PFSK-1 (cell line): ENCODE data around the gene HNRNPLL.

ENCODE experiments used
- FOXP2 ChIP-seq: optimal IDR thresholded peaks from 2 replicates; pipeline ENCODE3; 2011; ENCODE audit warnings: borderline replicate concordance, control low read depth, inconsistent platforms; ENCODE audit not compliant: insufficient read depth; ENCODE audit errors: extremely low read length, extremely low read depth
- POLR2AphosphoS5 ChIP-seq: IDR thresholded peaks from 2 replicates; pipeline ENCODE4 v1.6.1; 2012; ENCODE audit warnings: low read depth, mild to moderate bottlenecking, control low read depth, low read length, moderate library complexity
- SIN3A ChIP-seq: IDR thresholded peaks from 2 replicates; pipeline ENCODE4 v1.6.1; 2012; ENCODE audit warnings: mild to moderate bottlenecking, low read length, moderate library complexity, borderline replicate concordance; ENCODE audit not compliant: insufficient read depth
- TAF1 ChIP-seq: IDR thresholded peaks from 2 replicates; pipeline ENCODE4 v1.6.1; 2012; ENCODE audit warnings: low read length, control low read depth, borderline replicate concordance; ENCODE audit not compliant: insufficient read depth
- TF ChIP-seq, protein P1 (sequence below), 2 experiments: IDR thresholded peaks; 2 replicates each; pipeline versions ENCODE4 v1.6.1 to v1.8.0; 2011 to 2012; ENCODE audit warnings: low read depth in 2 of 2, low read length in 2 of 2, control low read depth in 1 of 2, inconsistent platforms in 1 of 2, mild to moderate bottlenecking in 1 of 2, moderate library complexity in 1 of 2; ENCODE audit not compliant: insufficient read depth in 1 of 2

The HNRNPLL gene

DNA sequence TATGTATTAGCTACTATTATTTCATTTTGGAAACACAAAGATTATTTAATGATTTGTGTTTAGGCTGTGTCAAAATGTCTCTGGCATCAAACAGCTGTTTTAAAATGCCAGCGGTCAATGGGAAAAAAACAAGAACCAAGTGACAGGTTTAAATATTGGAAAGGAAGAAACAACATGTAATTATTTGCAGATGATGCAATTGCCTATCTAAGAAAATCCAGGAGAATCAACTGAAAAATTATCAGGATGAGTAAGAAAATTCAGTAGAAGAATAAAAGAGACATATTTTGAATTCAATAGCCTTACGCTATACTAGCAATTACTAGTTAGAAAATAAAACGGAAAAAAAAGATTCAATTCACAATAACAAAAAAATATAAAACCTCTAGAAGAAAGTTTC, 51.6 kb downstream of the HNRNPLL start:
- TF ChIP-seq, protein P1, sequence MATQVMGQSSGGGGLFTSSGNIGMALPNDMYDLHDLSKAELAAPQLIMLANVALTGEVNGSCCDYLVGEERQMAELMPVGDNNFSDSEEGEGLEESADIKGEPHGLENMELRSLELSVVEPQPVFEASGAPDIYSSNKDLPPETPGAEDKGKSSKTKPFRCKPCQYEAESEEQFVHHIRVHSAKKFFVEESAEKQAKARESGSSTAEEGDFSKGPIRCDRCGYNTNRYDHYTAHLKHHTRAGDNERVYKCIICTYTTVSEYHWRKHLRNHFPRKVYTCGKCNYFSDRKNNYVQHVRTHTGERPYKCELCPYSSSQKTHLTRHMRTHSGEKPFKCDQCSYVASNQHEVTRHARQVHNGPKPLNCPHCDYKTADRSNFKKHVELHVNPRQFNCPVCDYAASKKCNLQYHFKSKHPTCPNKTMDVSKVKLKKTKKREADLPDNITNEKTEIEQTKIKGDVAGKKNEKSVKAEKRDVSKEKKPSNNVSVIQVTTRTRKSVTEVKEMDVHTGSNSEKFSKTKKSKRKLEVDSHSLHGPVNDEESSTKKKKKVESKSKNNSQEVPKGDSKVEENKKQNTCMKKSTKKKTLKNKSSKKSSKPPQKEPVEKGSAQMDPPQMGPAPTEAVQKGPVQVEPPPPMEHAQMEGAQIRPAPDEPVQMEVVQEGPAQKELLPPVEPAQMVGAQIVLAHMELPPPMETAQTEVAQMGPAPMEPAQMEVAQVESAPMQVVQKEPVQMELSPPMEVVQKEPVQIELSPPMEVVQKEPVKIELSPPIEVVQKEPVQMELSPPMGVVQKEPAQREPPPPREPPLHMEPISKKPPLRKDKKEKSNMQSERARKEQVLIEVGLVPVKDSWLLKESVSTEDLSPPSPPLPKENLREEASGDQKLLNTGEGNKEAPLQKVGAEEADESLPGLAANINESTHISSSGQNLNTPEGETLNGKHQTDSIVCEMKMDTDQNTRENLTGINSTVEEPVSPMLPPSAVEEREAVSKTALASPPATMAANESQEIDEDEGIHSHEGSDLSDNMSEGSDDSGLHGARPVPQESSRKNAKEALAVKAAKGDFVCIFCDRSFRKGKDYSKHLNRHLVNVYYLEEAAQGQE (IDR thresholded peaks at IDR 0.05; ENCODE audit: insufficient read depth in 1 of 2, low read depth in 2 of 2, low read length in 2 of 2) = no peak
- TF ChIP-seq POLR2AphosphoS5 (no peak), SIN3A (no peak), FOXP2 (no peak), TAF1 (no peak)

DNA sequence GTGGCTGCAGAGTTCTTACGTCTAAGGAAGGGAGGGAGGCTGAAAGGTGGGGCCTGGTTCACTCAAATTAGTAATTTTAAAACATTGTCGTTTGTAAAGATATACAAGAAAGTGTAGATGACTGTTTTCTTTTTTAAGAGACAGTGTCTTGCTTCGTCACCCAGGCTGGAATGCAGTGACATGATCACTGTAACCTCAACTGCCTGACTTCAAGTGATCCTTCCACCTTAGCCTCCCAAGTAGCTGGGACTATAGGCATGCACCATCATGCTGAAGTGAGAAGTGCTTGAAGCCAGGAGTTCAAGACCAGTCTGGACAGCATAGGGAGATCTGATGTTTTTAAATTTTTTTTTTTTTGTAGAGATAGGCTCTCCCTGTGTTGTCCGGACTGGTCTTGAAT, 52.9 kb downstream of the HNRNPLL start:
- TF ChIP-seq SIN3A (no peak), TAF1 (no peak), FOXP2 (no peak), POLR2AphosphoS5 (no peak)
- TF ChIP-seq, protein P1 (IDR thresholded peaks at IDR 0.05; ENCODE audit: insufficient read depth in 1 of 2, low read depth in 2 of 2, low read length in 2 of 2) = no peak

DNA sequence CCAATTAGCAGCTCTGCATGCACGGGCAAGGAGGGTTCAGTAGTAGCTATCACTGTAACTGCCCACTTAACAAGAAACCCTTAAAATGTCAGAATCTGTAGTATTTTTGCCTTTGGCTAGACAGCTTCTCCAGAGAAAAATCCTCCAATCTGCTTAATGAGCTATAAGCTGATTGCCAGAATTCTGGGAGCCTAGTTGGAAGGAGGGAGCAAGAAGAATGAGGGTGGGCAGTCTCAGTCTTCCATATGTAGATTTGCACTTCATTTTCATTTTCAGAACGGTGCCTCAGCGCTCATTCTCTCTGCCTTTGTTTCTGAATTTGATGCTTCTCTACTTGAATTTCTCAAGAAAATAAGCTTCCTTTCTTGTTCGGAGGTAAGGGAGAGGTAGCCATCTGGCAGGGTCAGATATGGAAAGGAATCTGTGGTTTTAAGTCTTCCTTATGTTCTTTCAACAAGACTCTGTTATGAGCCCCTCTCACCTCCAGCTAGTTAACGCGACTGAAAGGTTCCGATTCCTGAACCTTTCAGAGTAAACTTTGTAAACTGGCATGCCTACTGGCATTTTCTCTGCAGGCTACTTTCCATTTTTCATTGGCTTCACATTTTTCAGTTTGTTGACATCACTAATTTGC, 53.5 kb downstream of the HNRNPLL start:
- no peak for TF ChIP-seq POLR2AphosphoS5
- no peak for TF ChIP-seq SIN3A
- TF ChIP-seq, protein P1 (IDR thresholded peaks at IDR 0.05; ENCODE audit: insufficient read depth in 1 of 2, low read depth in 2 of 2, low read length in 2 of 2) = no peak
- no peak for TF ChIP-seq FOXP2
- no peak for TF ChIP-seq TAF1

DNA sequence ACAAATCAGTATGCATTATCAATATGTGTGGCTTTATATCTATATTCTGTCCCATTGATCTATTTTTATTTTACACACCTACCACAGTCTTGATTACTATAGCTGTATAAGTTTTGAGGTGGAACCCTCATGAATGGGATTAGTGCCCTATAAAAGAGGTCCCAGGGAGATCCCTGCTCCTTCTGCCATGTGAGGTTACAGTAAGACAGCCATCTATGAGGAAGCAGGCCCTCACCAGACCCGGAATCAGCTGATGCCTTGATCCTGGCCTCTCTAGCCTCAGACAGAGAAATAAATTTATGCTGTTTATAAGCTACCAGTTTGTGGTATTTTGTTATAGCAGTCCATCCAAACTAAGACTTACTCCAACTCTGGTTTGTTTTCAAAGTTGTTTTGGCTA, 54.9 kb downstream of the HNRNPLL start:
- TF ChIP-seq, protein P1 (IDR thresholded peaks at IDR 0.05; ENCODE audit: insufficient read depth in 1 of 2, low read depth in 2 of 2, low read length in 2 of 2) = no peak
- TF ChIP-seq POLR2AphosphoS5 (no peak), FOXP2 (no peak), TAF1 (no peak), SIN3A (no peak)

DNA sequence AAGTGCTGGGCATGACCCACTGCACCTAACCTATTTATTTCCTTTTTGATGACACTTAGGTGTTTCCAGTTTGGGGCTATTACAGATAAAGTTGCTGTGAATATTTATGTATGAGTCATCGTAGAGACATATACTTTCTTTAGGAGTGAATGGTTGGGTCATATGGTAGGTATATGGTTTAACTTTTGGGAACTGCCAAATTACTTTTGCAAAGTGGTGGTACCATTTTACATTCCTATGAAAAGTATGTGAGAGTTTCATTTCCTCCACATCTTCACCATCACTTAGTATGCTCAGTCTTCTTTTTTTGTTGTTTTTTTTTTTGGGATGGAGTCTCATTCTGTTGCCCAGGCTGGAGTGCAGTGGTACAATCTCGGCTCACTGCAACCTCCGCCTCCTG, 56.1 kb downstream of the HNRNPLL start:
- TF ChIP-seq POLR2AphosphoS5 = no peak
- TF ChIP-seq FOXP2 = no peak
- no peak for TF ChIP-seq TAF1

DNA sequence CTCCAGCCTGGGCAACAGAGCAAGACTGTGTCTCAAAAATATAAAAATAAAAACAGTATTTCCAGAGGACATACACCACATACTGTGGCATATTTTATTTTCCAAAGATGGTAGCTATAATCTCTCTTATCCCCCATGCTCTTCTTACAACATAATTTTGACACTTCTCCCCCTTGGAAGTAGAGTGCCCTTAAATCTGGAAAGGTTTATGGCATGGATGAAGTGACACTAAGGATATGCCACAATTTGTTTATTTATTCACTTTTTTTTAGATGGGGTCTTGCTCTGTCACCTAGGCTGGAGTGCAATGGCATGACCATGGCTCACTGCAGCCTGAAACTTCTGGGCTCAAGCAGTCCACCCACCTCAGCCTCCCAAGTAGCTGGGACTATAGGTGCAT, 56.7 kb downstream of the HNRNPLL start:
- TF ChIP-seq, protein P1 (IDR thresholded peaks at IDR 0.05; ENCODE audit: insufficient read depth in 1 of 2, low read depth in 2 of 2, low read length in 2 of 2) = no peak
- TF ChIP-seq TAF1 = no peak
- TF ChIP-seq FOXP2 = no peak
- TF ChIP-seq SIN3A = no peak
- no peak for TF ChIP-seq POLR2AphosphoS5
